ENCODE results near the gene ZNF221. TPM values are rescaled to one million over a fixed set of nuclear protein-coding genes. Genes with fewer than 3 reads are reported as not detected.

Gene ZNF221
- 7.8 and 8.8 TPM in 2 replicates for total RNA-seq

GRCh38 chr19:43950834-43951645, at the start of gene ZNF221:
ZNF221 (plus strand) TSS chr19:43951228; CDS start chr19:43962727, 11,499 bp downstream.

GRCh38 chr19:43934985-43935708, 15.9 kb upstream of the ZNF221 start, which contains the start of gene ZNF45:
ZNF45 (minus strand) TSS chr19:43935282; CDS start chr19:43922185, 13,097 bp downstream.

GRCh38 chr19:43983912-43984686, 33.1 kb downstream of the ZNF221 start, which contains the start of gene ZNF155:
ZNF155 (plus strand) TSS chr19:43984188; CDS start chr19:43988544, 4,356 bp downstream.

GRCh38 chr19:44002566-44003460, 51.8 kb downstream of the ZNF221 start, which contains the start of gene ZNF230:
ZNF230 (plus strand) TSS chr19:44002957; CDS start chr19:44007079, 4,122 bp downstream.

Other genes with a start within 250 kb of the ZNF221 start
- not detected in 2 replicates for gene IRGC, start 235.2 kb upstream of the ZNF221 start, total RNA-seq
- gene SMG9, start 196.3 kb upstream of the ZNF221 start, total RNA-seq = 9.9 and 13.9 TPM in 2 replicates
- gene KCNN4, start 170.3 kb upstream of the ZNF221 start, total RNA-seq = 10.4 and 12.2 TPM in 2 replicates
- 0.31 and 0.40 TPM in 2 replicates for gene LYPD5, start 148.8 kb upstream of the ZNF221 start, total RNA-seq
- gene ZNF283, start 123.9 kb upstream of the ZNF221 start, total RNA-seq = 10.8 and 12.9 TPM in 2 replicates
- gene ZNF404, start 67.3 kb upstream of the ZNF221 start, total RNA-seq = 1.7 and 3.4 TPM in 2 replicates
- 18.2 and 21.7 TPM in 2 replicates for gene ZNF45, start 15.9 kb upstream of the ZNF221 start, total RNA-seq
- gene ZNF155, start 33.0 kb downstream of the ZNF221 start, total RNA-seq = 8.9 and 9.4 TPM in 2 replicates
- 3.2 and 4.1 TPM in 2 replicates for gene ZNF230, start 51.7 kb downstream of the ZNF221 start, total RNA-seq
- 7.1 and 7.5 TPM in 2 replicates for gene ZNF222, start 74.2 kb downstream of the ZNF221 start, total RNA-seq
- gene ZNF223, start 100.8 kb downstream of the ZNF221 start, total RNA-seq = 4.6 and 4.8 TPM in 2 replicates
- 3.3 and 3.7 TPM in 2 replicates for gene ZNF284, start 120.9 kb downstream of the ZNF221 start, total RNA-seq
- gene ZNF224, start 143.1 kb downstream of the ZNF221 start, total RNA-seq = 23.1 and 27.4 TPM in 2 replicates
- gene ZNF225, start 162.2 kb downstream of the ZNF221 start, total RNA-seq = 7.1 and 7.8 TPM in 2 replicates
- gene ZNF234, start 190.3 kb downstream of the ZNF221 start, total RNA-seq = 12.4 and 16.6 TPM in 2 replicates
- 21.4 and 22.1 TPM in 2 replicates for gene ZNF226, start 213.9 kb downstream of the ZNF221 start, total RNA-seq